Adrenal gland (tissue), 5 donors: ENCODE measurements around the gene TSSC4.

Experiments used
- CTCF ChIP-seq, 6 experiments: fragments of 450-650 bp in 4 of 6; fragments of 200-600 bp in 2 of 6; sonication (generic) in 1 of 6; IDR thresholded peaks; 1 replicate in 5 of 6; 2 replicates in 1 of 6; pipeline versions ENCODE4 v1.5.1 to v1.8.0; 2016 to 2021; ENCODE audit warnings: antibody characterized with exemption in 6 of 6, mild to moderate bottlenecking in 2 of 6, moderate library complexity in 1 of 6
- POLR2A ChIP-seq, 2 donors: fragments of 450-650 bp; IDR thresholded peaks; one replicate each; pipeline ENCODE4 v1.6.1; 2017; ENCODE audit warnings: antibody characterized with exemption in 2 of 2, mild to moderate bottlenecking in 2 of 2, moderate library complexity in 1 of 2
- donor health status: DM: no; HTN: no; CAD: no.

- TF ChIP-seq CTCF (IDR thresholded peaks at IDR 0.05) (no peak), POLR2A (IDR thresholded peaks at IDR 0.05) (no peak)
These were observed 13.4 kb downstream of the TSSC4 start for GRCh38 chr11:2413742-2414579.
